Measurements from ENCODE around the gene LRIG1. TPM values are rescaled to one million over a fixed set of nuclear protein-coding genes. Genes with fewer than 3 reads are reported as not detected.

The LRIG1 gene
- total and polyA plus RNA-seq, 2 of the 8 experiments (the other 6 are each of a cell fraction or from before 2014, with no cell fraction given), result 78.1 to 88.7 TPM

DNA sequence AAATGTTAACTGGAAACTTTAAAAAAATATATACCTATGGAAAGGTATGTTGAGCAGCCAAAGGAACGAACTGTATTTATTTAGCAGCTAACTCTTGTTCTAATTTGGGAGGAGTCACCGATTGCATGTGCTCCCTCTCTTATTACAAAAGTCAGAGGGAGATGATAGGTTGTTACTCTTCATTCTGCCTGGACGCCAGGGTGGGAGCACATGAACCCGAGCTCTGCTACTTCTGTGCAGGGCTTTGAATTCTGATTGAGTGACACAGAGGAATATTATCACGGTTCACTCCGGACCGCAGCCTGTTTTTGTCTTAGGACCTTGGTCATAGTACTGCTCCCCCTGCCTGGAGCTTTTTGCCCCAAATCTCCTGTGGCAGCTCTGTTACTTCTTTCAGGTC is 36.9 kb upstream of the LRIG1 start:
- ChIA-PET CTCF (ENCODE audit: partially characterized antibody) (interaction anchor here (0.6 to 1.0 kb wide), 3 partner anchors 9 to 123 kb away, joined by 3 read pairs; no protein-coding TSS in a partner anchor), POLR2A (ENCODE audit: partially characterized antibody) (interaction anchor here (0.6 kb wide), 1 partner anchor 292 kb away, joined by 3 read pairs; no protein-coding TSS in a partner anchor)
- H3K4me3 ChIP-seq (ENCODE audit: extremely low read depth in 1 of 4, insufficient read depth in 2 of 4, low read depth in 3 of 4, low read length in 4 of 4), result no peak overlapping the region
- no peak overlapping the region for H2BK5ac ChIP-seq (ENCODE audit: low read depth, low read length)
- TF ChIP-seq HDAC6 (IDR thresholded peaks at IDR 0.05; ENCODE audit: low read depth, low read length), result no peak
- no peak for TF ChIP-seq BACH1 (IDR thresholded peaks at IDR 0.05; ENCODE audit: low read length)
- TF ChIP-seq, protein P1, sequence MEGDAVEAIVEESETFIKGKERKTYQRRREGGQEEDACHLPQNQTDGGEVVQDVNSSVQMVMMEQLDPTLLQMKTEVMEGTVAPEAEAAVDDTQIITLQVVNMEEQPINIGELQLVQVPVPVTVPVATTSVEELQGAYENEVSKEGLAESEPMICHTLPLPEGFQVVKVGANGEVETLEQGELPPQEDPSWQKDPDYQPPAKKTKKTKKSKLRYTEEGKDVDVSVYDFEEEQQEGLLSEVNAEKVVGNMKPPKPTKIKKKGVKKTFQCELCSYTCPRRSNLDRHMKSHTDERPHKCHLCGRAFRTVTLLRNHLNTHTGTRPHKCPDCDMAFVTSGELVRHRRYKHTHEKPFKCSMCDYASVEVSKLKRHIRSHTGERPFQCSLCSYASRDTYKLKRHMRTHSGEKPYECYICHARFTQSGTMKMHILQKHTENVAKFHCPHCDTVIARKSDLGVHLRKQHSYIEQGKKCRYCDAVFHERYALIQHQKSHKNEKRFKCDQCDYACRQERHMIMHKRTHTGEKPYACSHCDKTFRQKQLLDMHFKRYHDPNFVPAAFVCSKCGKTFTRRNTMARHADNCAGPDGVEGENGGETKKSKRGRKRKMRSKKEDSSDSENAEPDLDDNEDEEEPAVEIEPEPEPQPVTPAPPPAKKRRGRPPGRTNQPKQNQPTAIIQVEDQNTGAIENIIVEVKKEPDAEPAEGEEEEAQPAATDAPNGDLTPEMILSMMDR (IDR thresholded peaks at IDR 0.05; ENCODE audit: control extremely low read depth in 1 of 3, insufficient read depth in 1 of 3, low read depth in 1 of 3, low read length in 3 of 3), result no peak
- no peak overlapping the region for H3K4me2 ChIP-seq (ENCODE audit: insufficient read depth in 1 of 2, low read depth in 2 of 2, low read length in 2 of 2)
- no peaks in the 10 kb centered on the region for H3K36me3 ChIP-seq (ENCODE audit: control insufficient read depth in 2 of 4, insufficient read depth in 4 of 4, low read length in 3 of 4)
- H2BK120ac ChIP-seq (replicated peaks; ENCODE audit: low read depth, low read length), result no peak overlapping the region
- no peak overlapping the region for H2AK5ac ChIP-seq (ENCODE audit: low read depth, low read length)
- H3K9ac ChIP-seq (replicated peaks in 1 of 4; ENCODE audit: extremely low read depth in 1 of 4, low read depth in 3 of 4, low read length in 3 of 4), result no peak overlapping the region
- no peak overlapping the region for H3K27ac ChIP-seq (ENCODE audit: low read depth, low read length)
- H3K27me3 ChIP-seq (replicated peaks in 1 of 4; ENCODE audit: control insufficient read depth in 3 of 4, extremely low read depth in 1 of 4, insufficient read depth in 3 of 4, low read length in 3 of 4), result no peaks in the 10 kb centered on the region
- no peak overlapping the region for H4K8ac ChIP-seq (ENCODE audit: extremely low read depth, insufficient read depth, low read length)
- H4K5ac ChIP-seq (ENCODE audit: insufficient read length, low read depth, low read length), result no peak overlapping the region
- no peak overlapping the region for H3K4ac ChIP-seq (replicated peaks; ENCODE audit: insufficient read length, low read depth, low read length)
- H4K20me1 ChIP-seq (replicated peaks in 1 of 2; ENCODE audit: control insufficient read depth in 1 of 2, insufficient read depth in 2 of 2, low read length in 2 of 2), result no peaks in the 10 kb centered on the region
- DNase-seq (ENCODE audit: low read depth in 1 of 2, low spot score in 2 of 2) (no peak), FAIRE-seq (no peak)
- no peak overlapping the region for H3K56ac ChIP-seq (replicated peaks; ENCODE audit: insufficient read length, low read depth, low read length)
- 82% methylated on average over 7 of the region's 7 CpGs; no CpG with 5 or more reads in 1 of the 2 experiments for WGBS, 2 experiments (ENCODE audit: extremely low coverage in 1 of 2, insufficient coverage in 1 of 2, insufficient read length in 1 of 2, insufficient replicate concordance in 2 of 2, low coverage in 1 of 2, low lambda C conversion rate in 2 of 2, missing lambda C conversion rate in 1 of 2)
- no peaks in the 10 kb centered on the region for H3K79me1 ChIP-seq (ENCODE audit: low read depth, low read length)
- 0 out of 2 replicates have a peak overlapping the region, but pooled peaks have one; percentile 21 for H2BK15ac ChIP-seq (ENCODE audit: low read length)
- H3K14ac ChIP-seq (ENCODE audit: insufficient read length), result no peak overlapping the region
- no peak overlapping the region for H4K91ac ChIP-seq (replicated peaks; ENCODE audit: insufficient read length, low read length)
- H3K23ac ChIP-seq (ENCODE audit: insufficient read length), result no peak overlapping the region
- H3K4me1 ChIP-seq (replicated peaks in 1 of 4; ENCODE audit: control insufficient read depth in 3 of 4, insufficient read depth in 4 of 4, low read length in 3 of 4), result peaks cover 0 to 9% (median 2%) of the 10 kb centered on the region in 4 experiments; a peak in 5 of 7 replicates
- H3K9me3 ChIP-seq (ENCODE audit: insufficient read depth in 2 of 2, low read depth in 1 of 2, low read length in 1 of 2), result no peaks in the 10 kb centered on the region
- no peak overlapping the region for H2BK12ac ChIP-seq (ENCODE audit: low read depth, low read length)
- 0 out of 2 replicates have a peak overlapping the region, but pooled peaks have one; percentile 35 for H2BK20ac ChIP-seq (ENCODE audit: low read length)
- no peaks in the 10 kb centered on the region for H3K23me2 ChIP-seq (ENCODE audit: low read depth, low read length)
- peak overlapping the region; percentile 88; the same call in 1 of the 2 replicates for H2AFZ ChIP-seq (ENCODE audit: low read length)
- no peak overlapping the region; the same call in 1 of the 2 replicates for H3K18ac ChIP-seq (ENCODE audit: extremely low read depth, low read length)
- no peaks in the 10 kb centered on the region for H3K79me2 ChIP-seq (ENCODE audit: control insufficient read depth in 1 of 2, insufficient read depth in 2 of 2, low read length in 2 of 2)
